Measurements from ENCODE around the gene ZFP64. TPM values are rescaled to one million over a fixed set of nuclear protein-coding genes. Genes with fewer than 3 reads are reported as not detected.
A peak's percentile ranks its signal among the peaks of the same experiment; 100 is the strongest.

The ZFP64 gene
- polyA plus RNA-seq, 1 experiment = 24.4 TPM

DNA sequence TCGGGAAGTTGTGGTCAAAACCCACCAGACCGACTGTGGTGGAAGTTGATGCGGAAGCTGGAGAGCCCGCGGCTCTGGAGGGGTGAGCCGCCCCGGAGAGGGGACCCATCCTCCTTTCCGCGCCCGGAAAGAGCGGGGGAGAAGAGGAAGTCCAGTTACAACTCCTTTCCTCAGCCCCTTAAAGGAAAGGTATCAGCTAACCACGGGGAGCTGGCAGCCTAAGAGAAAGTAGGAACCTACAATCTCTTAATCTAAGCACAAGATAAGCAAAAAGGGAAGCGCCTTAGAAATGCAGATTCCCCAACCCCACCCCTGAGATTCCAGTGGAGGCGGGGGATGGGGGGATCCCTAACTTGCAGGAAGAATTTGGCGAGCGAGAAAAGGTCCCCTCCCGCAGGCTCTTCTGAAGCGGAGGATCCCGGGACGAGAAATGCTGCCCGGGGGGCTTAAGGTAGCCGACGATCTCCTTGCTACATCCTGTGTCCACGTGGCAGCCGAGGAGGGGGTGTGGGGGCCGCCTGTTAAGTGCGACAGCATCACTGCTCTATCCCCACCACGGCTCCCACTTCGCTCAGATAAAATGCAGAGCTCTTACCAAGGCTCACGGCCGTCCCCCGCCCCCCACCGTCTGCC, 87.5 kb downstream of the ZFP64 start:
- CTCF ChIA-PET = interaction anchor here (0.9 to 2.7 kb wide), 4 partner anchors 21 to 403 kb away, joined by 3 to 9 read pairs (median 3); no protein-coding TSS in a partner anchor
- Histone ChIP-seq H3K4me3 (ENCODE audit: low read depth, low read length) (peak overlapping the region; percentile 77), H3K27me3 (ENCODE audit: control insufficient read depth, insufficient read depth, low read length) (peaks cover 5% of the 10 kb centered on the region), H3K27ac (ENCODE audit: low read depth, low read length) (peak overlapping the region; percentile 82), H3K9me3 (ENCODE audit: control insufficient read depth, insufficient read depth, low read length) (peaks cover 2% of the 10 kb centered on the region; the same call in 1 of the 2 replicates)
- TF ChIP-seq, protein P1, sequence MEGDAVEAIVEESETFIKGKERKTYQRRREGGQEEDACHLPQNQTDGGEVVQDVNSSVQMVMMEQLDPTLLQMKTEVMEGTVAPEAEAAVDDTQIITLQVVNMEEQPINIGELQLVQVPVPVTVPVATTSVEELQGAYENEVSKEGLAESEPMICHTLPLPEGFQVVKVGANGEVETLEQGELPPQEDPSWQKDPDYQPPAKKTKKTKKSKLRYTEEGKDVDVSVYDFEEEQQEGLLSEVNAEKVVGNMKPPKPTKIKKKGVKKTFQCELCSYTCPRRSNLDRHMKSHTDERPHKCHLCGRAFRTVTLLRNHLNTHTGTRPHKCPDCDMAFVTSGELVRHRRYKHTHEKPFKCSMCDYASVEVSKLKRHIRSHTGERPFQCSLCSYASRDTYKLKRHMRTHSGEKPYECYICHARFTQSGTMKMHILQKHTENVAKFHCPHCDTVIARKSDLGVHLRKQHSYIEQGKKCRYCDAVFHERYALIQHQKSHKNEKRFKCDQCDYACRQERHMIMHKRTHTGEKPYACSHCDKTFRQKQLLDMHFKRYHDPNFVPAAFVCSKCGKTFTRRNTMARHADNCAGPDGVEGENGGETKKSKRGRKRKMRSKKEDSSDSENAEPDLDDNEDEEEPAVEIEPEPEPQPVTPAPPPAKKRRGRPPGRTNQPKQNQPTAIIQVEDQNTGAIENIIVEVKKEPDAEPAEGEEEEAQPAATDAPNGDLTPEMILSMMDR (IDR thresholded peaks at IDR 0.05; ENCODE audit: low read depth, low read length) = no peak
- DNase-seq (ENCODE audit: low read depth, low spot score) = no peak
- POLR2A ChIA-PET = interaction anchor here (0.6 to 0.8 kb wide), 3 partner anchors 47 to 372 kb away, joined by 3 to 5 read pairs (median 3); no protein-coding TSS in a partner anchor

DNA sequence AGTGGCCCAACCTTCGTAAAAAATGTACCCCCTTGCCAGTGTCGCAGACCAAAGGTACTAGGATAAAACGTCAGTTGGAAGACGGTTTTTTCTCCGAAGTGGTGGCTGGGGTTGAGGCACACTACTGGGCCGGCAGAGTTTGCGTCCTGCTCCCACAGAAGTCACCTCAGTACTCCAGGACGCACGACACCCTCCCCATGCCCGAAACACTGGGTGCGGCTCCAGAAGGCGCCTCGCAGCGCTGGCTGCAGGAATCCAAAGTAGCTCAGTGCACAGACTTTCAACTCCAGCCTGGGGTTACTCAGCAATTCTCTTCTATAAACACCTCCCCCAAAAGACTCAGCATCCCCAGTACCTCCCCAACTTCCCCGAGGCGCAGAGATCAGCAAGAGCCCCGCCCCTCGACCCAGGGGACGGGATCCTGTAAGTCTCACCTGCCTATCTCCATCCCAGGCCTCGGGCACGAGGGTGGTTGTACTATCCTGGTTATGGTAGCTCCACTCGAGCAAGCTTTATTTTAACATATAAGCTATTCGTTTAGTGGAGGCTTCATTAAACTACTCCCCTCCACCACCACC, 88.2 kb downstream of the ZFP64 start:
- POLR2A ChIA-PET = interaction anchor here (0.6 to 0.8 kb wide), 3 partner anchors 47 to 221 kb away, joined by 3 to 5 read pairs (median 3); no protein-coding TSS in a partner anchor
- peak overlapping the region; percentile 77 for H3K4me3 ChIP-seq (ENCODE audit: low read depth, low read length)
- TF ChIP-seq, protein P1 (IDR thresholded peaks at IDR 0.05; ENCODE audit: low read depth, low read length) = no peak

DNA sequence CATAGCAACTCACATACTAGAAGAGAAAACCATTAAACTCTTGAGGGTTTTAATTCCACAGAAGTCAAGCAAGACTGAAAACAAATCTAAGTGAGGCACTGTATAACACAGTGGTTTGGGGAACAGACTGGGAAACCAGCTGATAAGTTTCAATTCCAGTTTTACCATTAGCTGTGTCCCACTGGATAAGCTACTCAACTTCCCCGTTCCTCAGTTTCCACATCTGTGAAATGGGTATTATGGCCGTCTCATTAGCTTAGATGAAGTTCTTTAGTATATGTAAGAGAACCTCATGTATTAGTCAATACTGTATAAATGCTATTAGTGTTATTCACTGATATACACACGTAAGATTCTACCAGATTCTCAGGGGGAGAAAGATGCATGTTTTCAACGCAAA, 89.0 kb downstream of the ZFP64 start:
- CTCF ChIA-PET = interaction anchor here (1.4 to 1.8 kb wide), 2 partner anchors 26 to 302 kb away, joined by 3 read pairs; no protein-coding TSS in a partner anchor
- TF ChIP-seq, protein P1 (IDR thresholded peaks at IDR 0.05; ENCODE audit: low read depth, low read length) = no peak
- no peak for DNase-seq (ENCODE audit: low read depth, low spot score)
- no peak overlapping the region for H3K27ac ChIP-seq (ENCODE audit: low read depth, low read length)
- POLR2A ChIA-PET = no interaction called here
- H3K27me3 ChIP-seq (ENCODE audit: control insufficient read depth, insufficient read depth, low read length) = peaks cover 5% of the 10 kb centered on the region
- H3K9me3 ChIP-seq (ENCODE audit: control insufficient read depth, insufficient read depth, low read length) = peaks cover 2% of the 10 kb centered on the region; the same call in 1 of the 2 replicates
- no peak overlapping the region for H3K4me3 ChIP-seq (ENCODE audit: low read depth, low read length)

More for the DNA sequence above, 88.2 kb downstream of the ZFP64 start:
- Histone ChIP-seq H3K9me3 (ENCODE audit: control insufficient read depth, insufficient read depth, low read length) (peaks cover 2% of the 10 kb centered on the region; the same call in 1 of the 2 replicates), H3K27me3 (ENCODE audit: control insufficient read depth, insufficient read depth, low read length) (peaks cover 5% of the 10 kb centered on the region), H3K27ac (ENCODE audit: low read depth, low read length) (peak overlapping the region; percentile 82)
- no peak for DNase-seq (ENCODE audit: low read depth, low spot score)
- CTCF ChIA-PET = interaction anchor here (1.4 to 2.7 kb wide), 3 partner anchors 20 to 303 kb away, joined by 3 to 9 read pairs (median 3); no protein-coding TSS in a partner anchor

DNA sequence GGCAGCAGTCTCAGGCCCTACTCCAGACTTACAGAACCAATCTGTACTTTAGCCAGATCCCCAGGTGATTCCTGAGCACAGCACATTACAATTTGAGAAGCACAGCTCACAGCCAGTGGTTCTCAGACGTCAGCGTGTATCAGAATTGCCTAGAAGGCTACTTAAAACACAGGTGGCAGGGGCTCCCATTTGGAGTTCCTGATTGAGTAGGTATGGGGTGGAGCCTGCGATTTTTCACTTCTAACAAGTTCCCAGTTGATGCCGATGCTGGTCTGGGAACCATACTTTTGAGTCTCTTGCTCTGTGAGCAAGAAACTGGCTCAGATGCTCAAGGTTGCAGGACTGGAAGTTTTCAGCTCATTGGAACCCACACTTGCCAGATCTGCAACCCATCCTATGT, 89.5 kb downstream of the ZFP64 start:
- DNase-seq (ENCODE audit: low read depth, low spot score) = no peak
- peaks cover 5% of the 10 kb centered on the region for H3K27me3 ChIP-seq (ENCODE audit: control insufficient read depth, insufficient read depth, low read length)
- no peak overlapping the region for H3K4me3 ChIP-seq (ENCODE audit: low read depth, low read length)
- TF ChIP-seq, protein P1 (IDR thresholded peaks at IDR 0.05; ENCODE audit: low read depth, low read length) = no peak
- POLR2A ChIA-PET = no interaction called here
- CTCF ChIA-PET = interaction anchor here (1.8 kb wide), 1 partner anchor 26 kb away, joined by 3 read pairs; no protein-coding TSS in a partner anchor
- peaks cover 2% of the 10 kb centered on the region; the same call in 1 of the 2 replicates for H3K9me3 ChIP-seq (ENCODE audit: control insufficient read depth, insufficient read depth, low read length)
- H3K27ac ChIP-seq (ENCODE audit: low read depth, low read length) = no peak overlapping the region

Data from AG04450 (cell line).